Activated naive CD8-positive, alpha-beta T cell treated with anti-CD3 and anti-CD28 coated beads, Interleukin-2, amount 50 U/mL, for 16 hours (primary cell): Measurements from ENCODE around the gene MCTP1.
"Not testable (repeated sequence)": the region's sequence is repeated elsewhere in the genome, so short reads cannot be mapped to it uniquely, and the experiment has no call there.

ENCODE experiments used
- DNase-seq: peaks from one replicate; pipeline ENCODE4 v3.0.0-alpha.2; 2020; ENCODE audit warnings: low read depth, low spot score

The MCTP1 gene

DNA sequence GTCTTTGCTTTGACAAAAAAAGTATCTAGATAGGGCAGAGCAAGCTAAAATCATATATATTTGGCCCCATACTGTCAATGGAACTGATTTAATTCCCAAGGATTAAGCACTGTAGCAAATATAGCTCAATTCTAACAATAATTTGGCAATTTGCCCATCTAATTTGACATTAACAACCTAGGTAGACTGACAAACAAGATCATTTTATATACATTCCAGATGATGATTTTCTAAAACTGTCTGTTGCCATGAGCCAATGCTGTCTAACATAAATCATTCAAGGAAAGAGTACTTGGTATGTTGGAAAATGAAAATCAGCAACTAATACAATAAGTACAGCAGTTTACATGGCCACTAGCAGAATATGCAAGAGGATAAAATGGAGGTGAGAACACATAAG lies 32.1 kb downstream of the MCTP1 start:
- no peak for DNase-seq

DNA sequence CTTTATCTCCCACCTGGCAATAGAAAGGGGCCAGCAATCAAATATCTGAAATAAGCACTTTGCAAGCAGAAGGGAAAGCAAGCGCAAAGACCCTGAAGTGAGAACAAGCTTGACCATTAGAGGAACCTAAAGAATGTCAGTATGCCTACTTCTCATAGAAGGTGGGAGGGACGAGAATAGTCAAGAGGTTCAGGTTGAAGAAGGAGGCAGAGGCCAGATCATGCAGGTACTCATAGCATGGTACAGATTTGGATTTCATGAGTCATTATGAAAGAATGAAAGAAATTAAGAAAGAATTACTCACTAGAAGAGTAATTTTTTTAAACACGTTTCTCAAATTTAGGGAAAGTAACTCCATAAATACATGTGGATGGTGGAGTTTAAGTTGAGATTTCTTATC lies 33.7 kb downstream of the MCTP1 start:
- DNase-seq = no peak

DNA sequence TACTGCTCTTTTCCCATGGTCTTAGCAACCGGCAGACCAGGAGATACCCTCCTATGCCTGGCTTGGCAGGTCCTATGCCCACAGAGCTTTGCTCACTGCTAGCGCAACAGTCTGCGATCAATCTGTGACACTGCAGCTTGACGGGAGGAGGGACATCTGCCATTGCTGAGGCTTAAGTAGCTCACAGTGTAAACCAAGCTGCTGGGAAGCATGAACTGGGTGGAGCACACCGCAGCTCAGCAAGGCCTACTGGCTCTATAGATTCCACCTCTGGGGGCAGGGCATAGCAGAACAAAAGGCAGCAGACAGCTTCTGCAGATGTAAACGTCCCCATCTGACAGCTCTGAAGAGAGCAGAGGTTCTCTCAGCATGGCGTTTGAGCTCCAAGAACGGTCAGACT lies 40.4 kb downstream of the MCTP1 start:
- no peak for DNase-seq

DNA sequence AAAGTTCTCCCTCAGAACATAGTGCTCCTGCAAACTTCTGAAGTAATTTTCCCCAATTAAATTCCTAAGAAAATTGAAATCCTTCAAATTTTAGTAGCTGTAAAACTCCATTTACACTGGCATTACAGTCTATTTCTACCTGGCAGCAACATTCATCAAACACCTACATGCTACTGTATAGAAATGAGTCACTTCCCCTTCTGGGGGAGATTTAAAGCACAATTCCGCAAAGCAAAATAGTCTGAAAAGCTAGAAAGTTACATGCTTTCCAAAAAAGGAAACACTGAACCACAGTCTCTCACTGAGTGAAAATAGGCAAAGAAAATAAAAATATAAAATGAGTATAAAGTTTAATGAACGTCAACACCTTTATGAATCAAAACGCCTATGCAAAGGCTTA lies 43.3 kb downstream of the MCTP1 start:
- DNase-seq = no peak

DNA sequence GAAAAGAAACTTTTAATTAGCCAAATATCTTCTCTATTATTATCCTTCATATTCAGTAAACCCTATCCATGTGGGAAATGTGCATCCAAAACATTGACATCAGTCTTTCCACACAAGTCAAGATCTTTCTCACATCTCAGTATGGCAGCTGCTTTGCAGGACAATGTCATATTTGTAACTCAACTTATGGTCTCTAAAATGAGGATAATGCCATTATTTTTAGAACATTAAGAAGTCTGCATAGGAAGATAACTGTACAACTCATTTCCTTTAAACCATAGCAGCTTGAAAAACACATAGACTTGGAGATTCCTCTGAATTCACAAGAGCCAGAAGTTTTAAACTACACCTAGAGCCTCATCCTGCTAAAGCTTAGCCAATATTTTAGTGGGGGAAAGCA lies 43.7 kb downstream of the MCTP1 start:
- no peak for DNase-seq

DNA sequence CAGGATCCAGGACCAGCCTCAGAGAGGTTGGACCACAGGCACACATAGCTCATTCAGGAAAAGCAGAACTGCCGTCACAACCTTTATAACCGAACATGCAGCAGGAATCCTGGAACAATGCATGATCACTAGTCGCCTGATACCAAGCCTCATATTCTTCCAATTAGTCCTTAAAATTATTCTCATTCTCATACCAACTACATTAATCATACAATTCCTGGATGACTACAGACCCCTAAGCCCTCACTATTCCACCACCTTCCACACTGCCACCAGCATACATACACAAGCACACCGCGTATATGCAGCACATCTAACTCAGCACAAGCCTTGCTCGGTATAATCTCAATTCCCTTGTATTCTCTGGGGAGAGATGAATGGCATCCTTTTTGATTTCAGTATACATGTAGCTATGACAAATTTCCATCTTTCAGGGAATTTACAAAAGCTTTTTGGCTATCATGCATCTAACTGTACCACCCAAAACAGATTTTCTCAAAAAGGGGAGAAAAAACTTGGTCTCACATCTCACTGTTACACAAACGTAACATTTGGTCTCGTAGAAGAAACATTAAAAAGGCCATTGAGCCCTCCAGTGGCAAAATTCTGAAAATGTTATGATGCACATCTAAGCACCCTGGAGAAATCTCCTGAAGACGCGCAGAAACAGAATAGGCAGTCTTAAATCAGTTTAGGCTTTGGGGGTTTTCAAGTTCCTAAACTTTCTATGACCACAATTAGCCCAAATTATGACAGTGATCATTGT lies 46.2 kb downstream of the MCTP1 start:
- no peak for DNase-seq

DNA sequence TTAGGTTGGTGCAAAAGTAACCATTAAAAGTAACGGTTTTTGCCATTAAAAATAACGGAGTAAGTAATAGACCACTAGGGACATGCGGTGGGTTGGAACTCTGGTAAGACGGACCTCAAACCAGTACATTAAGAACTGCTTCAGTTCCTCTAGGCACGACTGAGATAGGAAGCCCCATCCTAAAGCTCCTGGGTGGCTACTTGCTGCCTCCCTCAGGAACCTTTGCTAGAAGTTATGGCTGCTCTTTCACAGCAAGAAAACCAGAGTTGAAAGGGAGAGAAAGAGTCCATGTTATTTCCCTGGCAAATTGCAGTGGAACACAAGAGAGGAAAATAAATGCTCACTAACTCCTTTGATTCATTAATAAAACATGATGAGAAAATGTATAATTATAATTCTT lies 47.6 kb downstream of the MCTP1 start:
- DNase-seq = no peak

DNA sequence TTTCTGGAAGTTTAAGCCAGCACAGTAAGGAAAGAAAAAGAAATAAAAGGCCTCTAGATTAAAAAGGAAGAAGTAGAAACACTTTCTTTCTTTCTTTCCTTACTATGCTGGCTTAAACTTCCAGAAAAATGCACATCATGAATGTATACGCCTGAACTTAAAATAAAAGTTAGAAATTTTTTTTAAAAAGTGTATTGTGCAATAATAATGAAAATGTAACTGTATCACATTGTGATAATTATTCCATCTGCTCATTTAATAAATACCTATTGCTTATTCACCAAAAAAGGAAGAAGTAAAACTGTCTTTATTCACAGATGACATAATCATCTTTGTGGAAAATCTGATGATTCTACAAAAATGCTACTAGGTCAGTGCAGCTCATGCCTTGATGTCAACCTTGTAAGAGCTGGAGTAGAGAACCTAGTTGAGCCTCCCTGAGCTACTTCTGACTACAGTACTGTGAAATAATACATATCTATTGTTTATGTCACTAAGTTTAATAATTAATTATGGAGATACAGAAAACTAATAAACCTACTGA lies 49.4 kb downstream of the MCTP1 start:
- no peak for DNase-seq

DNA sequence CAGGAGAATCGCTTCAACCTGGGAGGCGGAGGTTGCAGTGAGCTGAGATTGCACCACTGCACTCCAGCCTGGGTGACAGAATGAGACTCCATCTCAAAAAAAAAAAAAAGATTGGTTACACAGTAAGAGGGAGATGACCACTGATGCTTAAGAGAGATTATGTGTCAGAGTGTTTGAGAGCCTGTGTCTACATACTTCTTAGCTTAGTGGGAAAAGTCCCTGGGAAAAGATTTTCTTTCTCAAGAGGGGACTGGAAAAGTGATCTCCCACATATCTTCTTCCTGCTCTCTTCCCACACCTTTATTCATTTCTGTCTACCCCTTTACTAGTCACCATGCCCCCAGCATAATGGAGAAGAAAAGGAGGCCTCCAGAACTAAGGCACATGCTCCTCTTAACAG lies 55.2 kb downstream of the MCTP1 start:
- no peak for DNase-seq

DNA sequence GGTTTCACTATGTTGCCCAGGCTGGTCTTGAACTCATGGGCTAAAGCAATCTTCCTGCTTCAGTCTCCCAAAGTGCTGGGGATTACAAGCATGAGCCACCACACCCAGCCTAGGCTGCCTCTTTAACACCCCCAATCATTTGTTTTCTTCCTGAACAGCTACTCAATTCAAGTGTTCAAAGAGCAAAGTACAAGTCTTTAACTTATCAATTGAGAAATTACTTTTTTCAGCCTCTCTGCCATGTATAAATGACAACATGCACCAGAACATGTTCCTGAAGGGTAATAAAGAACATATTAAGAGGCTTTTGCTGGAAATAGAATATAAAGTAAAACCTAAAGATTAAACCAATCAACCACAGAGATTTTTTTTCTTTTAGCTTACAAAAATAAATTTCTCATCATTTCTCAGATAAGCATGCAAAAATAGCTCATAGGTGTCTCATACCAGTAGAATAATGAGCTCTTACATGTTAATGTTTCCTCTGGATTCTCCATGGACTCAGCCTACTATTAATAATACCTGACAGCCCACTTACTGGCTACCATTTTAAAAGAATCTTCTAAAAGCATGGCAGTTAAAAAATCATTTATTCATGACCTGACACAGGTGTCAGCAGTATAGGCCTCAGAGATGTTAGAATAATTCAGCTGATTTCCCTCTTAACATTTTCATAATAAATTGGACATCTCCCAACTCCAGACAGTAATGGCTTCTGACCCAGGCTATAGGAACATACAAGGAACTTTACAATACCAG lies 60.0 kb downstream of the MCTP1 start:
- no peak for DNase-seq

DNA sequence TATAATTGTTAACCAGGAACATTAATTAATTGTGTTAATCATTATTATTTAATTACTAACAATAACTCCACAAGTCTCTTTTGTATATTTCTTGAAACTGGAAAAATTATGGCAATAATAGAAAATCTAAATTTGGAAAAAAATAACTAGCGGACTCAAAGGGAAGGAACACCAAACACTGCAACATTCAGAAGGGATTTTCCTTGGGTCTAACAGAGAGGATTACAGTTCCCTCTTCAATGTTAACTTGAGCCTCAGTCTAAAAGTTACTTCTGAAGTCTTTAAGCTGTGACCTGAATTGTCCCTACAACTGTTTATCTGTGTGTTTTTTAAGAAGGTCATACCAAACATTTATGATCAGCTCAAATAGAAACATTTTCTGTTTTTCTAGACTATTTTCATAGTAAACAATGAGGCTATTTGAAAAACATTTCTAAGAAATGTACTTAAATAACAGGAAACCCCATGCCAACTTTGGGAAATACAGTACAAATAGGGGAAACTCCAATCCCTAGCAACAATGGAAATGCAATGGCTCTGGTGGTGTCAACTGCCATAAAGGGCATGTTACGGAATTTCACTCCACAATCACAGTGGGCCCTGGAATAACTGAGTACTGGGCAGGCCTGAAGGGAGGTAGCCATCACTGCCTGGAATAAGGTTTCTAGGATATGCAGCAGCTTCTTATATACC lies 61.2 kb downstream of the MCTP1 start:
- no peak for DNase-seq

DNA sequence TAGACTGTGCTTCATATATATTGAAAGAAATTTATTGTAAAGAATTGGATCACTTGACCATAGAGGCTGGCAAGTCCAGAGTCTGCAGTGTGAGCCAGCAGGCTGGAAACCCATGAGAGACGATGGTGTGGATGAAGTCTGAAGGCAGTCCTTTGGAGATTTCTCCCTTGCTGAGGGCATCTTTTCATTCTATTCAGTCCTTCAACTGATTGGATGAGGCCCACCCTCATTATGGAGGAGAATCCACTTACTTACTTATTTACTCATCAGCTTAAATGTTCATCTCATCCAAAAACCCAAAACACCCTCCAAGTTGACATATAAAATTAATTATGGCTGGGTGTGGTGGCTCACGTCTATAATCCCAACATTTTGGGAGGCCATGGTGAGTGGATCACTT lies 62.1 kb downstream of the MCTP1 start:
- no peak for DNase-seq

DNA sequence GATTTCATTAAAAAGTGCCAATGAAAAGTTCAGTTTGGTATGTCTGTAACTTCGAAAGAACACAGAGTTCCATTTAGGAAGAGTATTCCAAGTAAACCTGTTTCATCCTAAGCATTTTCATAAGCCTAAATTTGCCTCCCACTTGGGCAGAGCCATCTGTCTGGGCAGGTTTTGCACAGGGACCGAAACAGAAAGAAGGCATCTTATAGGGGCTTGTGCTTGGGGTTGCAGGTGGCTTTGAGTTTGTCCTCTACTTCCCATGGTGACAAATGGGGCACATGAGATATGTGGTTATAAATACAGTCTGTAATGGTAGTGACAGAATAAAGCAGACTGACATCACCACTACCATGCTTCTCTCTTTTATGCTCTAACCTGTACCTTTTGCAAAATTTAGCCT lies 63.7 kb downstream of the MCTP1 start:
- no peak for DNase-seq

DNA sequence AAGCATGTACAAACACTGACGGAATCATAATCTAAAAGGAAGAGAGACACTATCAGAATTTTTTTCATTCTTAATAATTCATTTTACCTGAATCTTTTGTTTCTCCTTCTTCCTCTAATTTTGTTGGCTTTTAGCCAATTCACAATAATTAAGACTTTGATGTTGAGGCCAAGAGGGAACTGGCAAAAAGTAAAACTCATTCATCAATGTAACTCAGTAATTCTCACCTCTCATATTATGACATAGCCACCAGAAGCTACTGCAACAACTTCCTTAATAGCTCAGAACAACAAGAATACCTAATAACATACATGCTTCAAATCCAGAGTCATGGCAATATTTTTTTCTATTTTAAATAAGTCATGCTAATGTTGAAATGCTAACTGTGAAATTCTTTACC lies 64.5 kb downstream of the MCTP1 start:
- no peak for DNase-seq

DNA sequence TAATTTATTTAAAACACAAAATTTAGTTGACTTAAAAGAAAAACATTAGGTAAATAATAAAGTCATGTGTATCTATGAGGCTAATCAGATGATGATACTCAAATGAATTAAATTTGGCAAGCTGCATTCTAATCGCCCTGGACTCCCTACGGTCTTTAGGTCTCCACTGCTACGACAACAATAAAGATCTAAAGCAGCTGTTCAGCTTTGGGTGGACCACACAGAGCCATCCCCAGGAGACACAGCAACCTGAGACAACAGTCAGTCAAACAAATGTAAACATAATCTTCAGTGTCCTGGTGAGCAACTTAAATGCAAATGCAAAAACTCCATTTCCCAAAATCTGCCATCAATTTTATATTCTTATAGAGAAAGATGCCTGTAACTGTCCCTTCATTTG lies 65.5 kb downstream of the MCTP1 start:
- DNase-seq = no peak

DNA sequence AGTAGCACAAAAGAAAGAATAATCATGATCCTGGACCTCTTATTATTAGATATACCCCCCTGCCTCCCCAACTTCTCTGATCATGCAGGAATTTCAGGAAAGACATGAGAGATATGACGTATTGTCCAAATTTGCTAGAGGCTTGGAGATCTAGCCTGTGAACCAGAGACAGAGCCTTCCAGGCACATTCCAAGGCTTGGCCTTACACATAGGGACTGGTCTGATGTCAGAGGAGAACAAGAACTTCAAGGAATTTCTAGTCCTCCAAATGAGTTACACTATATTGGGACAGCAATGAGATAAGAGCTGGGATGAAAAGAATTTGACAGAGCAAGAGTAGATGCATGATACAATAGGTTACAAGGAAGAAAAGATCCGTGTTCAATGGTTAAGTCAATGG lies 67.0 kb downstream of the MCTP1 start:
- DNase-seq = no peak

DNA sequence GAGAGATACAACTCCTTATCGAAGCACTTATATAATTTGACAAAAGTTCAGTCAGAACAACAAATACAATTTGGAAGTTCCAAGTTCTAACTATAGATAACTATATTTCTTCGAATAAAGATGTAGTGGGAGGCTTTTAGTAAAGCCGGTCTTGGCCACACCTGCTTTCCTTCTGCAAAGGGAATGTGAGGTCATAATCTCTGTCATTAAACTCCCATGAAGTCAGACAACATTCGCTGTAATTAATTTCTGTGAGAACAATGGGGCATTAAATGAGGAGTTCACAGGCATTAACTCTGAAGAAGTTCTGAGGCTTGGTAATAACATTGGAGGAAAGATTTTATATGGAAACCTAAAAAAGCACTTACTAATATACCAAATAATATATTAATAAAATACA lies 67.5 kb downstream of the MCTP1 start:
- DNase-seq = no peak

DNA sequence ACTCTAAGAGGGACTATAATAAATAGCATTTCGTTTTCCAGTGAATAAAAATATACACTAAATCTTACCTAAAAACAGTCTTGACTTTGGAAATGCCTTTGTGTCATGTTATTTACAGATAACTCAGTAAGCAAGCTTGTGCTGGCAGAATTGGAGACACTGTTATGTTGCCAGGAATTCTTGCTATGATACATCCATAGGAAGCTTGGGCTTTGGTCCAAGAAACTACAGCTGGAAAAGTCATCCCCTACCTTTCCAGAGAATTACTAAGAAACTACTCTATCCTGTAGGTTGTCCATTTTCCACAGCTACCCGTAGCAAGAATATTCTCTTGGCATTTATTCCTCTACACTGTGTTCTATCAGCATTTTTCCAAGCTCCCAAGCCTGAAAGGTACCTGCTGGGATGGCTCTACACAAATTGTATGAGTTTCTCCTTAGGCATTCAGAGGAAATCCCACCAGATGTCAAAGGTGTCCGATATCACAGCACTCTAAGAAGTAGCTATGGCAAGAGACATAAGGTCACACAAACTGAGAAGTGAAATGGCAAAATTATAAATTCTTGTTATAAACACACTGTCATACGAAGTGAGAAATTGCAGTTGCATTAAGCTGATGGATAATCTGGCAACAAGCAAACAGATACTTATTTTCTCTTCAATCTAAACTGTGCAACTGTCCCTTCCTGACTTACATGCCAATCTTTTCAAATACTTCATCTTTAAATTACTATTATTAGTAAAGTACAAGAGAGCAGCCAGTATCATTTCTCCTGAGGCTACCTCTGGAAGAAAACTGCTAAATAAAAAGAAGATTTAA lies 68.5 kb downstream of the MCTP1 start:
- no peak for DNase-seq

DNA sequence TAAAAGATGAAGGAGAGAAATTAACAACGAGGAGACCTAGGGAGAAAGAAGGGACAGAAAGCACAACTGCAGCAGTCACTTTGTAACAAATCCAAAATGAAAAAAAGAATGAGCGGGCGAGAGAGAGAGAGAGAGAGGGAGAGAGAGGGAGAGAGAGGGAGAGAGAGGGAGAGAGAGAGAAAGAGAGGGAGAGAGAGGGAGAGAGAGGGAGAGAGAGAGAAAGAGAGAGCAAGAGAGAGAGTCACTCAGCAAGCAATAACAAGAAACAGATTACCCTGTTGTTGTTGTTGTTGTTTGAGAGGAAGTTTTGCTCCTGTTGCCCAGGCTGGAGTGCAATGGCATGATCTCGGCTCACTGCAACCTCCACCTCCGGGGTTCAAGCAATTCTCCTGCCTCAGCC lies 77.1 kb downstream of the MCTP1 start:
- DNase-seq = not testable (repeated sequence)

DNA sequence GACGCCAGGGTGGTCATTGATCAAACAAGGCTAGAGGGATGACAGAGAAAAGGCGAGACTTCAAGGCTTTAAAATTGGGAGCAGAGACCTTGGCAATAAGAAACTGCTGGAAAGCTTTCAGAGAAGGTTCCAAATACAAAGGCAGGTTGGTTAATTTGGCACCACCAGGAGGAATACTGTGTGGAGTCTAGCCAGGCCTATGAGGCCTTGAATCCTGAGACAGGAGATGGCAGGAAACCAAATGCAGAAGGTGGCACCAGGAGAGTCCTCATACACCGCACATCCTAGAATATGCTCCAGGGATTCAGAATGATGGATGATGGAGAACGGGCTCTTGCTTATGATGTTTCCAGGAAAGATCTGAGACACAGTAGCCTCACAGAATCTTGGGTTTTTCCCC lies 90.0 kb downstream of the MCTP1 start:
- no peak for DNase-seq

DNA sequence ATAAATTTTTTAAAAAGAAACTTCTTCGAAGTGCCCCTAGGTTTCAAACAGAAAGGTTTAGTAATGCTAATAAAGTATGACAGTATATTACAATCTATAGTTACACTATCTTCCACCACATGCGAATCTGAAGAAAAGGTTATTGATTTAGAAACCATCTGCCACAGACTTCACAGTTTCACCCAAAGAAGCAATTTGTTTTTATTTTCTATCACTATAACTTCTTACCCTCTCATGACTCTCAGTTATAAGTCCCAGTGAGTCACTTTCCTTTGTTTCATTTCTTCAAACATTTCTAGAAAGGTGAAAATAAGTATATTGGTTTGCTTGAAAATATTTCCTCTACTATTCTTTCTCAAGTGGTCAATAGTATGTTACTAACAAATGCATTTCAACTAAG lies 93.6 kb downstream of the MCTP1 start:
- no peak for DNase-seq

DNA sequence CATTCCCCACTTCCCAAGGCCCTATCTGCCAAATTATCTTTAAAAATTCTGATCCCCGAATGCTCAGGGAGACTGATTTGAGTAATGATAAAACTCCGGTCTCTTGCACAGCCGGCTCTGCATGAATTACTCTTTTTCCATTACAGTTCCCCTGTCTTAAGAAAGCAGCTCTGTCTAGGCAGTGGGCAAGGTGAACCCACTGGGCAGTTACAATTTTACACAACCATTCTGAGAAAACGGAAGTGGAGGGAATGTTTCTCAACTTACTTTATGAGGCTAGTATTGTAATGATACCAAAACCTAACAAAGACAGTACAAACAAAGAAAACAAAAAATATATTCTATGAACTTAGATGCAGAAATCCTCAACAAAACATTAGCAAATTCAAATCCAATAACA lies 100.0 kb downstream of the MCTP1 start:
- no peak for DNase-seq
